Measurements from ENCODE around the gene SCGB2B2. TPM values are rescaled to one million over a fixed set of nuclear protein-coding genes. Genes with fewer than 3 reads are reported as not detected.
A peak's percentile ranks its signal among the peaks of the same experiment; 100 is the strongest.

The SCGB2B2 gene
- total and polyA plus RNA-seq, 8 donors: 0.47 to 1.7 (median 1.4) TPM

GRCh38 chr19:34713262-34713637 is 36.3 kb upstream of the SCGB2B2 start:
- Histone ChIP-seq H3K4me1 (no peaks in the 10 kb centered on the region), H3K4me3 (no peak overlapping the region), H3K27me3 (no peaks in the 10 kb centered on the region), H3K27ac (no peak overlapping the region), H3K36me3 (no peaks in the 10 kb centered on the region), H3K9me3 (peaks cover 0 to 11% of the 10 kb centered on the region in 2 donors)
- intact Hi-C loops (cut with DNase I): loop anchor here in 1 of 2 donors (2.0 kb wide), 1 partner anchor 74 kb away; no protein-coding TSS in a partner anchor
- TF ChIP-seq CTCF (IDR thresholded peaks at IDR 0.05): no peak
- ATAC-seq (no peak), DNase-seq (no peak)

- Histone ChIP-seq H3K9me3 (peaks cover 0 to 11% of the 10 kb centered on the region in 2 donors), H3K36me3 (no peaks in the 10 kb centered on the region), H3K27ac (no peak overlapping the region), H3K4me1 (no peaks in the 10 kb centered on the region), H3K27me3 (no peaks in the 10 kb centered on the region), H3K4me3 (no peak overlapping the region)
- peak; percentile 71 to 76 for TF ChIP-seq CTCF (IDR thresholded peaks at IDR 0.05)
- DNase-seq (peak in 2 of 4 donors; percentile 40 to 64), ATAC-seq (peak; percentile 92)
- intact Hi-C loops (cut with DNase I): loop anchor here in 1 of 2 donors (2.0 kb wide), 1 partner anchor 74 kb away; no protein-coding TSS in a partner anchor
These were observed 35.7 kb upstream of the SCGB2B2 start for GRCh38 chr19:34712395-34713261.

GRCh38 chr19:34711890-34712289 is 34.9 kb upstream of the SCGB2B2 start:
- no peaks in the 10 kb centered on the region for H3K4me1 ChIP-seq
- peaks cover 0 to 18% of the 10 kb centered on the region in 2 donors for H3K9me3 ChIP-seq
- H3K27ac ChIP-seq: no peak overlapping the region
- TF ChIP-seq CTCF (IDR thresholded peaks at IDR 0.05): no peak
- no peak for DNase-seq
- no peaks in the 10 kb centered on the region for H3K27me3 ChIP-seq
- no peak overlapping the region for H3K4me3 ChIP-seq
- no peak for ATAC-seq
- H3K36me3 ChIP-seq: no peaks in the 10 kb centered on the region
- intact Hi-C loops (cut with DNase I): loop anchor here in 1 of 2 donors (2.0 kb wide), 1 partner anchor 73 kb away; no protein-coding TSS in a partner anchor

- H3K27ac ChIP-seq: no peak overlapping the region
- TF ChIP-seq CTCF (IDR thresholded peaks at IDR 0.05): no peak
- ATAC-seq (no peak), DNase-seq (no peak)
- intact Hi-C loops (cut with DNase I): loop anchor here in 1 of 2 donors (10.0 kb wide), 1 partner anchor 63 kb away; no protein-coding TSS in a partner anchor
- no peaks in the 10 kb centered on the region for H3K4me1 ChIP-seq
- peaks cover 0 to 16% of the 10 kb centered on the region in 2 donors for H3K9me3 ChIP-seq
- no peaks in the 10 kb centered on the region for H3K36me3 ChIP-seq
- no peaks in the 10 kb centered on the region for H3K27me3 ChIP-seq
- no peak overlapping the region for H3K4me3 ChIP-seq
These were observed 30.7 kb upstream of the SCGB2B2 start for GRCh38 chr19:34707661-34708060.

GRCh38 chr19:34692549-34692948 is 15.6 kb upstream of the SCGB2B2 start:
- Histone ChIP-seq H3K27me3 (no peaks in the 10 kb centered on the region), H3K36me3 (no peaks in the 10 kb centered on the region), H3K27ac (no peak overlapping the region), H3K9me3 (peaks cover 0 to 5% of the 10 kb centered on the region in 2 donors), H3K4me3 (no peak overlapping the region), H3K4me1 (no peaks in the 10 kb centered on the region)
- ATAC-seq: no peak
- no peak for DNase-seq
- intact Hi-C loops (cut with DNase I): no loop called here
- TF ChIP-seq CTCF (IDR thresholded peaks at IDR 0.05): no peak
